HG02678 (cell line): ENCODE results near the gene GRIA4.
A peak's percentile ranks its signal among the peaks of the same experiment; 100 is the strongest.
"Not testable (repeated sequence)": the region's sequence is repeated elsewhere in the genome, so short reads cannot be mapped to it uniquely, and the experiment has no call there.

Source experiments
- ATAC-seq: cut with Tn5 transposase; IDR thresholded peaks from one replicate; pipeline ENCODE4 v1.9.1; 2021; ENCODE audit warnings: mild to moderate bottlenecking, moderate library complexity; ENCODE audit not compliant: unreplicated experiment

The GRIA4 gene

DNA sequence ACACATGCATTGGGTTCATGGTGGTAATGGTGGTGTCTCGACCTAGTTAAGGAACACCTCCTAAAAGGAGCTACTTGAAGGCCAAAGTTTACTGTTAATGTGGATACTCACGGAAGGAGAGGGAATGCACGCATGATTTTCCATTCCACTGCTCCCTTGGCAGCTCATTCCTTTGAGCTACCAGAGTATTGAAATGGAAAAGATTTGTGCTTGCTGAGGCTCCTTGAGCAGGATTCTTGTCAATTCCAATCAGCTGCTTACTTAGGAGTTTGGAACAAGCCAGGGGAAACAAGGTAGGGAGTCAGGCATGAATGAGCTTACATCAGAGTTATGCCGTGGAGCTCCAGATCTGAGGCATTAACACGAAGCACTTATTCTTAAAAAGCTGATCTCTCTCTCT lies 108.8 kb downstream of the GRIA4 start:
- no peak for ATAC-seq

GRCh38 chr11:105719073-105719822 lies 109.4 kb downstream of the GRIA4 start:
- peak; percentile 90 for ATAC-seq

- ATAC-seq, result no peak
These were observed 110.2 kb downstream of the GRIA4 start for GRCh38 chr11:105720096-105720495.

DNA sequence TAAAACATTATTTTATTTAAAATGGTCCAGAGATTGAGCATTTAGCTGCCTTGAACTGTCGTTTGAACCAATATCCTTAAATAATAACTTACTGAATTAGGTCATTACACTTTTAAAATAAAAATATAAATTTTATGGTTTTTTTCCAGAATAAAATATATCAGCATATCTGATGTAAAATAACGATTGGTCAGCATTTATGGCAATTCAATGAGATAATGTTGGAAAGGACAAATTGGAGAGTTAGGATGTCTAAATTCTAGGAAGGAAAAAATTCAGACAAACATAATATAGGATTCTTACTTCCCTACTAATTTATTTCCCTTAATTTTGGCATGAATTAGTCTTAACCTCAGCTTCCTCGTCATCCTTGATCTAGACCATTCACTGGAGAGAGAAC lies 113.4 kb downstream of the GRIA4 start:
- no peak for ATAC-seq

DNA sequence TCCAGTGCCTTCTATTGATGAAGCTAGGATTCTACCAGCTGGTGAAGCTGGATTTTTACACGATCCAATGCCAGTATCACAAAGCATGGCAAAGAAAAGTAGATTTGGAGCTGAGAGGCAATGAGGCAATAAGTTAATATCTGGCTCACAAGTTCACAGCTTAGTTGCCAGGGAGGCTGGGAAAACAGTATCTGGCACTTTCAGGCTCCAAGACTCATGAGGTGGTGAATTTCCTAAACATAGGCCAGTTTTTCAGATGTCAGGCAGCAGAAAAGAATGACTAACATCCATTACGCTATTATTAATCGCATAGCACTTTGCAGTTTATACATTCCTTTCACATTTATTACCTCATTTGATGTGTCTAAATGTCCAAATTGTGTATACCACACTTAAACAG lies 122.7 kb downstream of the GRIA4 start:
- no peak for ATAC-seq

DNA sequence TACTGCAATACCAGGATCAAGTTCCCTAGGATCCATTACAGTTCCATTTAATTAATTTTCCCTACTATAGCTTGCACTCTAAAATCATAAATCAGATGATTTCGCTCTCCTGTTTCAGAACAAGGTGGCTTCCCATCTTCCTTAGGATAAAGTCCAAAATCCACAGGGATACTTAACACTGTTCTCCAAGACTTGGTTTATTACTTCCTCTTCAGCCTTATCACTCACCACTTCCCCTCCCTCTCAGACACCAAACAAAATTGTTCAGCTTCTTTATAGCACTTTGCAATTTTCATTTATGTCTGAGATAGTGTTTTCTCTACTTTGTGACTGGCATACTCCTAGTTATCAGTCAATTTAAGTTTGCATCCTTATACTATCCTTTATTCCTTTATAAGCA lies 124.6 kb downstream of the GRIA4 start:
- no peak for ATAC-seq

DNA sequence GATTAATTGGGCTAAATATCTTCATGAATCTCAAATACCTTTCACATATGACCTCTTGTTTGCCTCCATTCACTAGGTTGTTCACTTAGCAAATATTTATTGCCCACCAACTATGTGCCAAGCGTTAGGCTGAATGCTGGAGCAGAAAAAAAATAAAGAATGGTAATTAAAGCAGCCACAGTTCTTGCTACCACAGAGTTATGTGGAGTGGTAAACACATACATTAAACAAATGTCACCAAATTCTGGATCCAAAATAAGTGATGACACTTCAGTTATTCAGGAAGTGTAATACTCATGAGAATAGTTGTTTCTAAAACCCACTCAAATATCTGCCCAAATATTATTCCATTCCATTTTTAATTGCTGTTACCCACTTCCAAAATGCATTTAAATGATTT lies 128.4 kb downstream of the GRIA4 start:
- no peak for ATAC-seq

DNA sequence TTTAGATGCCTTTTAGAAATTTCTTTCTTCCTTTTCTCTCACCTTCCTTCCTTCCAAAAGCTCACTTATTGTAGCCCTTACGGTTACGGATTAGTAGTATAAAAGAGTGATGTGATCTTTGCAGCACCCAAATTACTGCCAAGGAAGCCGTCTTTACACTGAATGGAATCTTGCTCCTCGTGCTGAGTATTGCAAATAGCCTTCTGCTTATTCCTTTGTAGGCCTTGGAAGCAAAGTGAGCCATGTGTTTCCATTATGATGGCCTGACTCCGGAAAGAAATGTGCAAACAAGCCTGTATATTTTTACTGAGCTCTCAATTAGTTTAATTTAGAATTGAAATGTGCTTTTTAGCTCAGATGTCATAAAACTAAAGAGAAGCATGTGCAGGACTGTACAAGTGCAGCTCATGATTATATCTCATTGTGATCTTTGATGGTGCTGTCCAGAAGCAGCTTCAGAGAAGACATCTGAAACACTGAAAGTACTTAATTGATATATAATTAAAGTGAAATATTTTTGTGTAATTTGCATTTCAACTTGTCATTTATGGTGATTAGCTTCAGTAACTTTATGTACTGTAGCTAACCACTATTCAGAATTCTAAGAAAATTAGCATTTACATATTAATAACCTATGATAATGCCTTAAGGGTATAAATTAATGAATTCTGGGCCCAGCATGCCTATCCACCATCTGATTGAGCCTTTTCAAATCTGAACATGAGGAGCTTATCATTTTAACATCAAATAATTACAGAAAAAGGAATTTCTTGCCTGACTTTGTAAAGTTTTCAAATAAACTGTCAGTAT lies 129.3 kb downstream of the GRIA4 start:
- no peak for ATAC-seq

- ATAC-seq, result peak; percentile 78
These were observed 130.5 kb downstream of the GRIA4 start for GRCh38 chr11:105740164-105740903.

GRCh38 chr11:105741488-105742020 lies 131.7 kb downstream of the GRIA4 start:
- no peak for ATAC-seq

GRCh38 chr11:105754260-105754659 lies 144.4 kb downstream of the GRIA4 start:
- ATAC-seq, result no peak

DNA sequence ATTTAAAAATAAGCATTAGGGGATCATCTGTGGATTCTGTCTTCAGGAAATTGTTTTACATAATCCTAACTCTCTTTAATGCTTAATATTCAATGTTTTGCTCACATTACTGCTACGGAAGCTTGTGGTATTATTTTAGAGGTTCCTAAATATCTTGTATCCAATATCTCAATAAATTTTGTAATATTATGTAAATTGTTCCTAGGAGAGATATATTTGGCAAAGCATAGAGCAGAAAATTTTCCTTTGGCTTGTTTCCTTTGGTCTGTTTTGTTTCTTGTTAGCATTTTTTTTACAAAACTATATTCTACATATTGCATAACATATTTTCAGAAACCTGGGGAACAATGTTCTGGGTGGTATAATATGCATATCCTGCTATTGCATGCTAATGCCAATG lies 144.8 kb downstream of the GRIA4 start:
- no peak for ATAC-seq

DNA sequence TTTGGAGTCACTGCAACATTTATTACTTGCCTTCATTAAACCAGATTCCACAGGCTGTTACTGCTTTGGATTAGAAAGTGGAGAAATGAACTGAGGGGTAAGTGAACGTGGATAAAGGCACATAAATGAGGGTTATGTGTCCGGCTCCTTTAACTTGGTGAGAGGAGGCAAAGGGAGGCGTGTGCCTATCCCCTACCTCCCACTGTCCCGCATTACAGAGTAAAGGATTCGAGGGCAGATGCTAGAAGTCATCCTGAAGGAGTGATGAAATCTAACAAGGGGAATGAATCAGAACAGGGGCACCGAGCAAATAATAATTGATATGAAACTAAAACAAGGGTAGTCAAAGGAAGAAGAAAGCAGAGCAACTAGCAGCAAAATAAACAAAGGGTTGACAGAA lies 147.2 kb downstream of the GRIA4 start:
- no peak for ATAC-seq

DNA sequence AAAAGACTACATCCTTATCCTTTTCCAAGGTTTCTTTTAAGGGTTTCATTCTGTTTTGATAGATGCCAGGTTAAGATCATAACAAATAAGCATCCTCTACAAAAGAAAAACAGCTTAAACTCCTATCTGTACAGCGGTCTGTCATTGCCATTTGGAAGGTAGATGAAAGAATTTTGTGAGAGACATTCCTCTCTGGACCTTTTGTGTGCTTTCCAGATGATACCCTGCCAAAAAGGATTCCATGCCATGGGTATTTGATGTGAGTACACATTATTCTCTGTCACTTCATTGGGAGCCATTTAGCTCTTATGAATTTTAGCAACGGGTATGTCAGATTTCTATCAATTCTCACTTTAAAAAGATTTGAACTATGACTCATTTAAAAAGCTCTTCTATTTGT lies 153.7 kb downstream of the GRIA4 start:
- ATAC-seq, result no peak

- ATAC-seq, result no peak
These were observed 158.1 kb downstream of the GRIA4 start for GRCh38 chr11:105767931-105768330.

- ATAC-seq, result no peak
These were observed 159.8 kb downstream of the GRIA4 start for GRCh38 chr11:105769627-105770026.

DNA sequence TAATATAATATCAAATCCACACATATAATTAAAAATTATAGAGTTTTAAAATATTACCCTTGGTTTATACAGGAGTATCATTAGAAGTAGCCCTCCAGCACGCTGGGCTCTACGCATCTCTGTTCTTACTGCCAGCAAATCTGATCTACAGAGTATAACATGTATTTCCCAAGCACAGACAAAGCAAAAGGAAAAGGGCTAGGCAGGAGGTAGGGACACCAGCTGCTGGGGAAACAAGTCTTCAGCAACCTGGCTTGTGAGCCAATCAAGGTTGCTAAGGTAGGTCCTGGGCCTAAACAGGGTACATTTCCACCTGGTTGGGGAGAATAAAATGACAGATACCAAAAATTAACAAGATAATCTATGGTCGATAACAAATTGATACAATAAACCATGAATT lies 163.6 kb downstream of the GRIA4 start:
- not testable (repeated sequence) for ATAC-seq

DNA sequence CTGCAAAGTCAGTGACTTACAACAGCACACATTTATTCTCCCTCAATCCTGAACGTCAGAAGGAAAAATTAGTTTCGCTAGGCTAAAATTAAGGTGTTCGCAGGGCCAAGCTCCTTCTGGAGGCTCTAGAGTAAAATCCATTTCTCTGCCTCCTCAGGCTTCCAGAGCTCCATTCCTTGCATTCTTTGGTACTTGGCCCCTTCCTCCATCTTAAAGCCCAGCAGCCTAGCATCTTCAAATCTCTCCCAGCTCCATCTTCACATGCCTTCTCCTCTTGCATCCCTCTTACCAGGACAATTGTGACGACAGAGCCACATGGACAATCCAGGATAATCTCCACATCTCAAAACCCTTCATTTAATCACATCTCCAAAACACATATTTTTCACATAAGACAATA lies 165.0 kb downstream of the GRIA4 start:
- no peak for ATAC-seq

DNA sequence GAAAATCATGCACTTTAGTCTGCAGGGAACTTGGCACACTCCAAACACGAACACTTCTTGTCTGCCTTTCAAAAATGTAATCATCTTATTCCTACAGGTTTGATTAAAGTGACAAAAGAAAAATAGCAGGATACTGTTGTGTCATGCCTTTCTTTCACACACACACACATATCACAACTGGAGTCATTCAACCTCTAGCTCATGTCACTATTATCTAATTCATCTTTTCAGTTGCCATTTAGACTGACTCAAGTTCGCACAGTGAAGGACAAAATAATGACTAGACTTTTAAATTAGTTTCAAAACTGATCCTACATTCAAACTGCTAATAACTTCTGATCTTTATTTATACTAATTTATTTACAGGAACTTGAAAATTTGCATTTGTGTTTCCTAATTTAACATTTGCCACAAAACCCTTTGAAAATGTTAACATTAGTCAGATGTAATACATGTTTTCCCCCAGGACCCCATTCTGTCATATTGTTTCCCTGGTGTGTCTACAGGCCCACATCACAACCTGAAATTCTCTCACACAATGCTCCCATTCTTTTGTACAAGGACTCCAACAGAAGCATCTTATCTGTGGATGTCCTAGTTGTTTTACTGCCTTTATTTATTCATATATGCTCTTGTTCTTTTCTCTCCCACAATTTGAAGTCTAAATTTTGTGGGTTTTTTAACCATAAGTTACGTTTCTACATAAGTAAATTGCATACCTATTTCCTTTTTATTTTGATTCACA lies 171.1 kb downstream of the GRIA4 start:
- no peak for ATAC-seq

DNA sequence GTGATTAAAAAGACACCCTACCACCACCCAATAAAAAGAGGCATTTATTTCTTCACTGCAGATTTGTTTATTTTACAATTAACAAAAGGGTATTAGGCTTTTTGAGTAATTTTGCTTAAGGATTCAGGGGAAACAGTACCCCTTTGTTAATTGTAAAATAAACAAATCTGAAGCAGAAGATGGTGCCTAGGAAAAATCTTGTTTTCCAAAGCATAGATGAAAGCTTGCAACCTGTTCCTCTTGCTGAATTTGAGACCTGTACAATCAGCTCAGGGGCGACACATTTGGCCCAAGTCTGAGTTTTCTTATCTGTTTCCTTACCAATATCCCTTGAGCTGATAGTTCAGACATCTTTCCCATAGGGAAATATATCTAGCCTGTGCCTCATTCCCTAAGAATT lies 171.9 kb downstream of the GRIA4 start:
- no peak for ATAC-seq

GRCh38 chr11:105783216-105783615 lies 173.3 kb downstream of the GRIA4 start:
- no peak for ATAC-seq
